DLD1 (cell line): ENCODE results near the gene SEMA4C.

Experiments used
- in situ Hi-C: cut with HindIII; loops from 2 replicates; pipeline ENCODE4 v1.10.0; 2017; ENCODE audit warnings: low sequenced_read_pairs

The SEMA4C gene

GRCh38 chr2:96882906-96883305, 13.0 kb upstream of the SEMA4C start:
- in situ Hi-C loops = no loop called here

GRCh38 chr2:96882230-96882629, 12.3 kb upstream of the SEMA4C start:
- in situ Hi-C loops = no loop called here

- in situ Hi-C loops = no loop called here
Observed at GRCh38 chr2:96881349-96882195, 11.7 kb upstream of the SEMA4C start.

- in situ Hi-C loops = no loop called here
Observed at GRCh38 chr2:96880891-96881273, 11.0 kb upstream of the SEMA4C start.

GRCh38 chr2:96879545-96880040, 9.7 kb upstream of the SEMA4C start:
- in situ Hi-C loops = no loop called here

- in situ Hi-C loops = no loop called here
Observed at GRCh38 chr2:96878796-96879544, 9.1 kb upstream of the SEMA4C start.

- in situ Hi-C loops = no loop called here
Observed at GRCh38 chr2:96878171-96878570, 8.3 kb upstream of the SEMA4C start.

GRCh38 chr2:96877631-96878092, 7.8 kb upstream of the SEMA4C start:
- in situ Hi-C loops = no loop called here

GRCh38 chr2:96877042-96877451, 7.2 kb upstream of the SEMA4C start:
- in situ Hi-C loops = no loop called here

GRCh38 chr2:96876269-96877041, 6.6 kb upstream of the SEMA4C start:
- in situ Hi-C loops = no loop called here

- in situ Hi-C loops = no loop called here
Observed at GRCh38 chr2:96875498-96876268, 5.8 kb upstream of the SEMA4C start.

GRCh38 chr2:96874198-96874831, 4.4 kb upstream of the SEMA4C start:
- in situ Hi-C loops = no loop called here

- in situ Hi-C loops = no loop called here
Observed at GRCh38 chr2:96873651-96874096, 3.8 kb upstream of the SEMA4C start.

- in situ Hi-C loops = no loop called here
Observed at GRCh38 chr2:96872591-96873349, 2.9 kb upstream of the SEMA4C start.

GRCh38 chr2:96870626-96871255, 861 bp upstream of the SEMA4C start:
- in situ Hi-C loops = no loop called here

- in situ Hi-C loops = no loop called here
Observed at GRCh38 chr2:96869281-96869821, 529 bp downstream of the SEMA4C start.

- in situ Hi-C loops = no loop called here
Observed at GRCh38 chr2:96868555-96869280, 1.2 kb downstream of the SEMA4C start.
